GM21360 (cell line): Measurements from ENCODE around the gene ZNF787.
"Not testable (repeated sequence)": the region's sequence is repeated elsewhere in the genome, so short reads cannot be mapped to it uniquely, and the experiment has no call there.

Source experiments
- ATAC-seq: cut with Tn5 transposase; IDR thresholded peaks from one replicate; pipeline ENCODE4 v1.9.1; 2021; ENCODE audit warnings: mild to moderate bottlenecking, moderate library complexity; ENCODE audit not compliant: unreplicated experiment

The ZNF787 gene

GRCh38 chr19:56121180-56122167, at the start of gene ZNF787:
Gene ZNF787, minus strand, starts transcription at chr19:56121295. Its CDS starts 18,078 bp downstream, at chr19:56103217.
- peak; percentile 72 for ATAC-seq

- ATAC-seq, result no peak
Observed at GRCh38 chr19:56170261-56170660, 49.2 kb upstream of the ZNF787 start.

- ATAC-seq, result no peak
Observed at GRCh38 chr19:56167064-56167578, 46.0 kb upstream of the ZNF787 start.

GRCh38 chr19:56163097-56163496, 42.0 kb upstream of the ZNF787 start:
- ATAC-seq, result no peak

- no peak for ATAC-seq
Observed at GRCh38 chr19:56162258-56162657, 41.2 kb upstream of the ZNF787 start.

- no peak for ATAC-seq
Observed at GRCh38 chr19:56161534-56161933, 40.4 kb upstream of the ZNF787 start.

GRCh38 chr19:56159622-56160271, 38.7 kb upstream of the ZNF787 start:
- no peak for ATAC-seq

GRCh38 chr19:56159009-56159559, 38.0 kb upstream of the ZNF787 start:
- ATAC-seq, result no peak

- ATAC-seq, result no peak
Observed at GRCh38 chr19:56158170-56158757, 37.2 kb upstream of the ZNF787 start.

- ATAC-seq, result no peak
Observed at GRCh38 chr19:56156768-56157167, 35.7 kb upstream of the ZNF787 start.

- no peak for ATAC-seq
Observed at GRCh38 chr19:56155124-56155687, 34.1 kb upstream of the ZNF787 start.

GRCh38 chr19:56153507-56153906, 32.4 kb upstream of the ZNF787 start:
- ATAC-seq, result no peak

- ATAC-seq, result no peak
Observed at GRCh38 chr19:56152644-56153043, 31.5 kb upstream of the ZNF787 start.

- ATAC-seq, result no peak
Observed at GRCh38 chr19:56150358-56150757, 29.3 kb upstream of the ZNF787 start.

GRCh38 chr19:56149656-56150038, 28.6 kb upstream of the ZNF787 start:
- ATAC-seq, result no peak

GRCh38 chr19:56148955-56149655, 28.0 kb upstream of the ZNF787 start:
- ATAC-seq, result not testable (repeated sequence)

GRCh38 chr19:56148096-56148495, 27.0 kb upstream of the ZNF787 start:
- no peak for ATAC-seq

GRCh38 chr19:56147307-56147706, 26.2 kb upstream of the ZNF787 start:
- no peak for ATAC-seq

- no peak for ATAC-seq
Observed at GRCh38 chr19:56146904-56147303, 25.8 kb upstream of the ZNF787 start.

- ATAC-seq, result no peak
Observed at GRCh38 chr19:56145698-56146097, 24.6 kb upstream of the ZNF787 start.
